ENCODE data around the gene ZPR1. TPM values are rescaled to one million over a fixed set of nuclear protein-coding genes. Genes with fewer than 3 reads are reported as not detected.

Gene ZPR1
- total RNA-seq, 1 experiment from 2014 or later = 89.5 TPM

GRCh38 chr11:116730241-116730561 lies 57.6 kb downstream of the ZPR1 start:
- CTCF ChIA-PET = no interaction called here
- ATAC-seq = no peak
- no peak overlapping the region for H3K27ac ChIP-seq (ENCODE audit: low read length)

GRCh38 chr11:116729501-116730240 lies 58.2 kb downstream of the ZPR1 start:
- Histone ChIP-seq H3K27ac (ENCODE audit: low read length) (no peak overlapping the region), H4K20me1 (ENCODE audit: low read length) (no peaks in the 10 kb centered on the region), H3F3A (ENCODE audit: low read length, unreplicated experiment) (no peaks in the 10 kb centered on the region), H3K9me2 (replicated peaks; ENCODE audit: low read length) (no peaks in the 10 kb centered on the region), H3K9me3 (ENCODE audit: low read length) (no peaks in the 10 kb centered on the region), H3K4me1 (ENCODE audit: insufficient read depth, low read length) (no peaks in the 10 kb centered on the region), H3K27me3 (ENCODE audit: low read length) (no peaks in the 10 kb centered on the region), H2AFZ (ENCODE audit: low read length) (no peak overlapping the region), H3K4me2 (ENCODE audit: low read length) (no peak overlapping the region), H3K4me3 (ENCODE audit: low read length) (no peak overlapping the region), H3K79me2 (ENCODE audit: low read length) (no peaks in the 10 kb centered on the region), H3K36me3 (ENCODE audit: low read depth, low read length) (no peaks in the 10 kb centered on the region), H3K9ac (ENCODE audit: low read length) (no peak overlapping the region)
- ChIA-PET CTCF (no interaction called here), POLR2A (ENCODE audit: unreplicated experiment) (no interaction called here)
- intact Hi-C loops (cut with micrococcal nuclease) = no loop called here
- no peak for TF ChIP-seq EZH2 (IDR thresholded peaks at IDR 0.05; ENCODE audit: low read length, unreplicated experiment)
- no peak for TF ChIP-seq EZH2phosphoT487 (IDR thresholded peaks at IDR 0.05; ENCODE audit: borderline replicate concordance, low read length)
- TF ChIP-seq, protein P1, sequence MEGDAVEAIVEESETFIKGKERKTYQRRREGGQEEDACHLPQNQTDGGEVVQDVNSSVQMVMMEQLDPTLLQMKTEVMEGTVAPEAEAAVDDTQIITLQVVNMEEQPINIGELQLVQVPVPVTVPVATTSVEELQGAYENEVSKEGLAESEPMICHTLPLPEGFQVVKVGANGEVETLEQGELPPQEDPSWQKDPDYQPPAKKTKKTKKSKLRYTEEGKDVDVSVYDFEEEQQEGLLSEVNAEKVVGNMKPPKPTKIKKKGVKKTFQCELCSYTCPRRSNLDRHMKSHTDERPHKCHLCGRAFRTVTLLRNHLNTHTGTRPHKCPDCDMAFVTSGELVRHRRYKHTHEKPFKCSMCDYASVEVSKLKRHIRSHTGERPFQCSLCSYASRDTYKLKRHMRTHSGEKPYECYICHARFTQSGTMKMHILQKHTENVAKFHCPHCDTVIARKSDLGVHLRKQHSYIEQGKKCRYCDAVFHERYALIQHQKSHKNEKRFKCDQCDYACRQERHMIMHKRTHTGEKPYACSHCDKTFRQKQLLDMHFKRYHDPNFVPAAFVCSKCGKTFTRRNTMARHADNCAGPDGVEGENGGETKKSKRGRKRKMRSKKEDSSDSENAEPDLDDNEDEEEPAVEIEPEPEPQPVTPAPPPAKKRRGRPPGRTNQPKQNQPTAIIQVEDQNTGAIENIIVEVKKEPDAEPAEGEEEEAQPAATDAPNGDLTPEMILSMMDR (conservative IDR thresholded peaks at IDR 0.05; ENCODE audit: low read depth, low read length) = no peak
- ATAC-seq (no peak), DNase-seq (no peak)
- no TSS peak for BruUV-seq (replicated peaks)

More at GRCh38 chr11:116730241-116730561, 57.6 kb downstream of the ZPR1 start:
- no peaks in the 10 kb centered on the region for H3K27me3 ChIP-seq (ENCODE audit: low read length)
- H3F3A ChIP-seq (ENCODE audit: low read length, unreplicated experiment) = no peaks in the 10 kb centered on the region
- no peak overlapping the region for H3K9ac ChIP-seq (ENCODE audit: low read length)
- H3K36me3 ChIP-seq (ENCODE audit: low read depth, low read length) = no peaks in the 10 kb centered on the region
- no peak overlapping the region for H3K4me3 ChIP-seq (ENCODE audit: low read length)
- no peaks in the 10 kb centered on the region for H3K4me1 ChIP-seq (ENCODE audit: insufficient read depth, low read length)
- H4K20me1 ChIP-seq (ENCODE audit: low read length) = no peaks in the 10 kb centered on the region
- no peak overlapping the region for H2AFZ ChIP-seq (ENCODE audit: low read length)
- H3K9me3 ChIP-seq (ENCODE audit: low read length) = no peaks in the 10 kb centered on the region
- no TSS peak for BruUV-seq (replicated peaks)
- no peak overlapping the region for H3K4me2 ChIP-seq (ENCODE audit: low read length)
- TF ChIP-seq EZH2 (IDR thresholded peaks at IDR 0.05; ENCODE audit: low read length, unreplicated experiment) = no peak
- TF ChIP-seq EZH2phosphoT487 (IDR thresholded peaks at IDR 0.05; ENCODE audit: borderline replicate concordance, low read length) = no peak
- TF ChIP-seq, protein P1 (conservative IDR thresholded peaks at IDR 0.05; ENCODE audit: low read depth, low read length) = no peak
- POLR2A ChIA-PET (ENCODE audit: unreplicated experiment) = no interaction called here
- no peaks in the 10 kb centered on the region for H3K9me2 ChIP-seq (replicated peaks; ENCODE audit: low read length)
- no peak for DNase-seq
- intact Hi-C loops (cut with micrococcal nuclease) = no loop called here
- no peaks in the 10 kb centered on the region for H3K79me2 ChIP-seq (ENCODE audit: low read length)

DNA sequence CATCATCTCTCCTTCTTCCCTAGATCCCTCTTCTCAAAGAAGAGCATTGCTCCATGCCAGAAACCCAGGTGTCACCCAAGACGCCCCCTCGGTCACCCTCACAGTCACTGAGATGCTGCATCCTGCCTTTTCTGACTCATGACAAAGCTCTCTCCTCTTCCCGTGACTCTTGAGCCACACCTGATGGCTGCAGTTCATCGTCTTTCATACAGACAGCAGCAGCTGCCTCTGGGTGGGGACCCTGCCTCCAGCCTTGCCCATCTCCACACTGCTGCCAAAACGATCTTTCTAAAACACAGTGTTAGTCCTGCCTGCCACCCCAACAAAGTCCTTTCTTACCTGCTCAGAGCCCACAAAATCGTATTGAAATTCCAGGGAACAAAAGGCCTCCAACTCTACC lies 59.8 kb downstream of the ZPR1 start:
- Histone ChIP-seq H3K4me2 (ENCODE audit: low read length) (no peak overlapping the region), H3K27me3 (ENCODE audit: low read length) (peaks cover 11% of the 10 kb centered on the region), H3K9me2 (replicated peaks; ENCODE audit: low read length) (no peaks in the 10 kb centered on the region), H3K4me1 (ENCODE audit: insufficient read depth, low read length) (no peaks in the 10 kb centered on the region), H4K20me1 (ENCODE audit: low read length) (no peaks in the 10 kb centered on the region), H3K79me2 (ENCODE audit: low read length) (no peaks in the 10 kb centered on the region), H3K27ac (ENCODE audit: low read length) (no peak overlapping the region), H3K4me3 (ENCODE audit: low read length) (no peak overlapping the region), H3K9me3 (ENCODE audit: low read length) (no peaks in the 10 kb centered on the region), H3F3A (ENCODE audit: low read length, unreplicated experiment) (no peaks in the 10 kb centered on the region), H2AFZ (ENCODE audit: low read length) (no peak overlapping the region), H3K9ac (ENCODE audit: low read length) (no peak overlapping the region), H3K36me3 (ENCODE audit: low read depth, low read length) (no peaks in the 10 kb centered on the region)
- ChIA-PET POLR2A (ENCODE audit: unreplicated experiment) (no interaction called here), CTCF (no interaction called here)
- no TSS peak for BruUV-seq (replicated peaks)
- DNase-seq = peak; percentile 33
- intact Hi-C loops (cut with micrococcal nuclease) = no loop called here
- TF ChIP-seq EZH2phosphoT487 (IDR thresholded peaks at IDR 0.05; ENCODE audit: borderline replicate concordance, low read length) (no peak), EZH2 (IDR thresholded peaks at IDR 0.05; ENCODE audit: low read length, unreplicated experiment) (no peak)
- TF ChIP-seq, protein P1 (conservative IDR thresholded peaks at IDR 0.05; ENCODE audit: low read depth, low read length) = no peak
- no peak for ATAC-seq

Measured in PC-3 (cell line).